Measurements from ENCODE around the gene CISH. TPM values are rescaled to one million over a fixed set of nuclear protein-coding genes. Genes with fewer than 3 reads are reported as not detected.

CISH gene
- total RNA-seq, 1 donor from 2014 or later, result 481 TPM

GRCh38 chr3:50573566-50574443, 37.8 kb downstream of the CISH start:
- intact Hi-C loops (cut with micrococcal nuclease), result loop anchor here (1.0 to 5.0 kb wide), 7 partner anchors 16 to 1098 kb away; partner anchors contain the start of genes DCAF1, DOCK3 and TEX264

DNA sequence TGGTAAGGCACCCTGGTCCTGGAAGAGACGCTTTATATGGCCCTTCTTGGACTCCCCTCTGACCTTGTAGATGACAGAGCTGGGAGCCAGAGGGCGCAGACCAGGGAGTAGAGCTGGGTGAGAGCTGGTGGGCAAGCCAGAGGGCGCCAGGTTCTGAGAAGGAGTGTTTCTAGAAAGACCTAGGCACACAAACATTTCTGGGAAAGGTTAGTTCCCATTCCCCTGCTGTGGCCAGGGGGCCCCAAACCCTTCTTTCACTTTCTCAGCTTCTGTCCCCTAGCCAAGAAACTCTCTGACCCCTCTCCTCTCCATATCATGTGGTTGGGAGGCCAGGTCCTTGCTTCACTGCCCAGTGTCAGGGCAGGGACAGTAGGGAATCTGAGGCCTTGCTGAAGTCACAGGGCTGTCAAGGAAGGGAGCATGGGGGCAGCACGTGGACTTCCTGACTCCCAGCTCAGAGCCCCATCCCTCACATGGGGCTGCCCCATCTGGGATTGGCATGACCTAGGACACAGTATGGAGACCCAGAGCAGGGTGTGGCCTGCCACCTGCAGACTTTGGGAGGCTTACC, 38.7 kb downstream of the CISH start:
- intact Hi-C loops (cut with micrococcal nuclease), result loop anchor here (1.0 to 5.0 kb wide), 11 partner anchors 17 to 1099 kb away; partner anchors contain the start of genes DCAF1, DOCK3 and TEX264

GRCh38 chr3:50572158-50572557, 39.4 kb downstream of the CISH start:
- intact Hi-C loops (cut with micrococcal nuclease), result loop anchor here (1.0 to 5.0 kb wide), 8 partner anchors 42 to 1100 kb away; partner anchors contain the start of genes DOCK3 and TEX264

DNA sequence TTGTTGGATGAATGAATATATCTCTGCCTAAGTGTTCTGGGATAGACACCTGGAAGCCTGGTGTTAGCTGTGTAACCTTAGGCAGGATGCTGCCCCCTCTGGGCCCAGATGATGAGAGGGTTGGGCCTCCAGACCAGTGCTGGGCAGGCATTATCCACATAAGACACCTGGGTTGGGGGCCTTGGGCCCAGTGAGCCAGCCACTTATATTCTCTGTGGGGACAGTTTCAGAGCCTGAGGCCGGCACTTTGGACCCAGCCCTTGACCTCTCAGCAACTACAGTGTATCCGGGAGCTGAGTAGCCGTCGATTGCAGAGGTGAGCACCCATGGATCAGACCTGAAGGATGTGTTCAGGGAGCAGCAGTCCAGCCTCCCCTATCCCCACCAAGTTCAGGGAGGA, 40.1 kb downstream of the CISH start:
- intact Hi-C loops (cut with micrococcal nuclease), result loop anchor here (5.0 kb wide), 4 partner anchors 101 to 1101 kb away; partner anchors contain the start of genes DOCK3 and TEX264

DNA sequence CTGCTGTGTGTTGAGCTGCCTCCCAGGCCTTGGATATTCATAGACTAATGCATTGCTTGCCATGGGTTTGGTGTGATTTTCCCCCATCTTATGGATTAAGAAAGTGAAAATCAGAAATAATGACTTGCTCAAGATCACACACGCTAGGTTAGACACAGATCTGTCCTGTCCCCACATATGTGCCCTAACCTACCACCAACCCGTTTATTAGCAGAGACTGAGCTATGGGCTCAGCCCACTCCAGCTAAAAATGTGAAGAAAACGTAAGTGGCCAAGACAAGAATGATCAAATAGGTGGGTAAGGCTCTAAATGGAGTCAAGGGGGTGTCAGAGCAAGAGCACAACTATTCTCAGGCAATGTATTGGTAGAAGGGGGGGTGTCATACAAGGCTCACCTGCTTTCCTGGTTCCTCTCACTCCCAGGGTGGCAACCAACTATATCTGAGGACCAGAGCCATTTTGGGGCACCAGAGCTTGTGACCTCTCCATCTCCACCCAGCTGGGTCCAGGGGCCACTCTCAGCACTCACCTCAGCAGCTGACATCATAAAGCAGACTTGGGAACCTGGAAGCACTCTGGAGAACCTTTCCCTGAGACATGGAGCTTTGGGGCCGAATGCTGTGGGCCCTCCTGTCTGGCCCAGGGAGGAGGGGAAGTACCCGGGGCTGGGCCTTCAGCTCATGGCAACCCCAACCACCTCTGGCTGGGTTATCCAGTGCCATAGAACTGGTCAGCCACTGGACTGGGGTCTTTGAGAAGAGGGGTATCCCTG, 40.9 kb downstream of the CISH start:
- intact Hi-C loops (cut with micrococcal nuclease), result loop anchor here (5.0 kb wide), 4 partner anchors 102 to 1102 kb away; partner anchors contain the start of genes DOCK3 and TEX264

DNA sequence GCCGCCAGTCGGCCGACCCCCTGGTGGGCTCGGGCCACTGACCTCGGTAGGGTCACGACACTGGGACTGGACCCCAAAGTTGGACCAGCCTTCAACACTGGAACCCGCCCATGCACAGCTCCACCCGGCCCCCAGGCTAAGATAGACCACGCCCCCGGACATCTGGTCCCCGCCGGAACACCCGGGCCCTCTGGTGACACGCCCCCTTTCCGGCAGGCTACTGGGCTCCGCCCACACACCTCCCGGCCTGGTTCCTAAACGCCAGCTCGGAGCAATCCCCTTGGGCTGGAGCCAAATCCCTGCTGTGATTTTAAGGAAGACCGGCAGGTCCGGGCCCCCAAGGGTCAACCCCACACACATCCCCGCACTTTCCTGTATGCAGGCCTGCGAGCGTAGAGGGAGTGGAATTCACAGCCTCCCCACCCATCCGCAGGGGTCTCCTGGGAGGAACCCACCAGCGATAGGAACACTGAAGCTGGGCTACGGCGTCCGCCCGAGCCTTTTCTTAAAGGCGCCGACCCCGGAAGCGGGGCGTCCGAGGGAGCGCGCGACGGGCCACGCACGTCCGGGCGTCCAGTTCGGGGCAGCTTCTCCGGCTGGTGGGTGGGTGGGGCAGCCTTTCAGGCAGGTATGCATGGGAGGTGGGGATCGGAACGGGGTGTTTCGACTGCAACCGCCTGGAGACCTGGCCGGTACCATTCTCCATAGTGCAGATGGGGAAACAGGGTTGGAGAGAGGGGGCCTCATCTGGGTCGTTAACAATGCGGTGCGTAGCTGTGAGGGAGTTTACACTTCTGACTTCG, 42.4 kb downstream of the CISH start, which contains the start of gene HEMK1:
Gene HEMK1, plus strand, starts transcription at position 576 of the 803 bp plus-strand sequence. CDS start 1,583 bp downstream, outside the sequence.
- intact Hi-C loops (cut with micrococcal nuclease), result loop anchor here (1.0 to 5.0 kb wide), 9 partner anchors 119 to 1113 kb away; partner anchors contain the start of genes CYB561D2, DAG1, GNAI2 and HYAL3

DNA sequence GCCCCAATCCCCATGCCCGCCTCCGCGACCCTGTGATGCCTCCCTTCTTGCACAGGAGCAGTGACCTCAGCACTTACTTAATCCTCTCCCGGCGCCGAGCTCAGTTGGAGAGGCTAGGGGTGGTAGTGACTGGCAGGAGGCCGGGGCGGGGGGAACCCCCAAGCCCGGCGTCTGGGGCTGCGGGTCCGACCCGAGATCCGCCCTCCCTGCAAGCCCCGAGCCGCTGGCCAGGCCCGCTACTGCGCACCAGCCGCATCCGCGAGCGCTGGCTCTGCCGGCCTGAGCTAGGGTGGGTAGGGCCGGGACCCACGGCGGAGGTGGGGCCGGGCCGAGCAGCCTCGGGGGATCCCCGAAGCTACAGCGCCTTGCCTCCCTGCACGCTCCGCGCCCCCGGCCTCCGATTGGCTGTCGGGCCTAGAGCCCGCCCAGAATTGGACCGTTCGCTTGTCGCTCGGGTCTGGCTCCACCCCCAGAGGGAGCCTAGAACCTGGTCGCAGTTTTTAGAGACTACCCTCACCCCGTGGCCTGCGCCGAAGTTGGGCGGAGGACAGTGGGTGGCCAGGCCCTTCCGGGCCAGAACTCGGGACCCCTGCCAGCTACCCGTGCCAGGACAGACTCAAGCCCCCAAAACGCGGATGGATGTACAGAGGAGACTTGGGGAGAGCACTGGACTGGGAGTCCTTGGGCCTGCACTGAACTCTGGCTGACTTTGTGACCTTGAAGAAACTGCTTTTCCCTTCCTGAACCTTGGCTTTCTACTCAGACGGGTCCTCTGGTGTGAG, 44.0 kb downstream of the CISH start, which contains the start of gene C3orf18:
Gene C3orf18, minus strand, starts transcription at position 362 of the 782 bp plus-strand sequence. CDS start 2,048 bp downstream, outside the sequence.
- intact Hi-C loops (cut with micrococcal nuclease), result loop anchor here (1.0 to 5.0 kb wide), 6 partner anchors 117 to 1115 kb away; partner anchors contain the start of genes CYB561D2, DAG1, NPRL2 and TMEM115

- intact Hi-C loops (cut with micrococcal nuclease), result loop anchor here (1.0 to 5.0 kb wide), 4 partner anchors 202 to 1115 kb away; partner anchors contain the start of genes DAG1 and TMEM115
These were observed 44.6 kb downstream of the CISH start for GRCh38 chr3:50567011-50567385.

GRCh38 chr3:50564321-50564720, 47.3 kb downstream of the CISH start:
- intact Hi-C loops (cut with micrococcal nuclease), result no loop called here

- intact Hi-C loops (cut with micrococcal nuclease), result no loop called here
These were observed 47.7 kb downstream of the CISH start for GRCh38 chr3:50563867-50564266.

GRCh38 chr3:50562861-50563260, 48.7 kb downstream of the CISH start:
- intact Hi-C loops (cut with micrococcal nuclease), result no loop called here

DNA sequence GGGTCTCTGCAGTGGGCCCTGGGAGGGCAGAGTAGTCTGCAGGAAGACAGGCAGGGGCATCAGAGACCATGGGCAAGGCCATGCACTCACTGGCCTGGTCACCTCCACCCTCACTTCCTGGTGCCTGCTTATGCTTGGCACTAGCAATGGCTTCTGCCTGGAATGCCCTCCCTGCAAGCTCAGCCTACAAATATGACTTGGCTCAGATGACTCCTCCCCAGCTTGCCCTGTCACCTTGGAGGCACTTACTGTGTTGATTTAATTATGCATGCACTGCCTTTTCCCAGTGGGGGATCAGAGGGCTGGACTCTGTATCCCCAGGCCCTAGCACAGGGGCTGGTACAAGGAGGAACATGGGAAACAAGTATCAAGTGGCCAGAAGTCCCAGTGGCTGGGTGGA, 51.9 kb downstream of the CISH start:
- intact Hi-C loops (cut with micrococcal nuclease), result no loop called here

DNA sequence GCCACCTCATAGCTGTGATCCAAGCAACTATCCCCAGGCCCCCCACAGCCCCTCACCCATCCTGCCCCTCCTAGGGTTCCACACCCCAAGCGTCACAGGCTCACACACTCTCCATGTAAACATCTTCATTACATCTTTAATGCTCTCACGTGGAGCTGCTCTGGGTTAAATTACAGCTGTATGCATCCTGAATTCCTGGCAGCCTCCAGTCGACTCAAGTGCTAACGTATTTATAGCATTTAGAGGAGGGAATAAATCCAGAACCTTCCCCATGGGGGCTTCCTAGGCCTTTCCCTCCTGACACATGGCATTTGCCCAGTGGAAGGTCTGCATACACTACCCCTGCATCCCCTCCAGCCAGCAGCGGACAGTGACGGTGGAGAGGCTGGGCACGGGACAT, 53.7 kb downstream of the CISH start:
- intact Hi-C loops (cut with micrococcal nuclease), result no loop called here

GRCh38 chr3:50557106-50557505, 54.5 kb downstream of the CISH start:
- intact Hi-C loops (cut with micrococcal nuclease), result no loop called here

Other genes starting within 250 kb of the CISH start
- gene CACNA2D2, start 108.1 kb downstream of the CISH start, total RNA-seq, result 1.7 and 1.8 TPM in 2 replicates
- 52.9 and 54.2 TPM in 2 replicates for gene C3orf18, start 44.0 kb downstream of the CISH start, total RNA-seq
- 56.3 and 59.4 TPM in 2 replicates for gene HEMK1, start 42.3 kb downstream of the CISH start, total RNA-seq
- 178 and 183 TPM in 2 replicates for gene MAPKAPK3, start 5.4 kb upstream of the CISH start, total RNA-seq
- gene DOCK3, start 63.2 kb upstream of the CISH start, total RNA-seq, result 1.5 and 1.6 TPM in 2 replicates